ENCODE measurements around the gene LRTM1. TPM values are rescaled to one million over a fixed set of nuclear protein-coding genes. Genes with fewer than 3 reads are reported as not detected.

The LRTM1 gene
- total RNA-seq, 1 donor from 2014 or later: not detected

DNA sequence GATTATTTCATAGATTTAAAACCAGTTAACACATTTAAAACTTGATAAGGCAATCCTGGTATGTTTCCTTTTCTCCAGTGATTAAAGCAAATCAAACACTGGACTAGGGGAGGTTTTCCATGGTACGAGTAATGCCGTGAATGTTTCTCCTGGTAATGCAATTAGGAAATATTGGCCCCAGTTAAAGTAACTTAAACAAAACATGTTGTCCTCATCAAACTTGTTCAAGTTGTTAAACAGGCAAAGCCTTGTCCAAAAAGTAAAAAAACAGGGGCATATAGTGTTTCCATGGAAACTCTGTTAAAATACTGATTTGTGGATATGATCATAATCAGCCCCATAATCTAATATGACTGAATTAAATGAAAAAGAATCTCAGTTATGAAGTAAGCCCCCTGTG, 13.1 kb upstream of the LRTM1 start:
- DNase-seq (ENCODE audit: low spot score): no peak

DNA sequence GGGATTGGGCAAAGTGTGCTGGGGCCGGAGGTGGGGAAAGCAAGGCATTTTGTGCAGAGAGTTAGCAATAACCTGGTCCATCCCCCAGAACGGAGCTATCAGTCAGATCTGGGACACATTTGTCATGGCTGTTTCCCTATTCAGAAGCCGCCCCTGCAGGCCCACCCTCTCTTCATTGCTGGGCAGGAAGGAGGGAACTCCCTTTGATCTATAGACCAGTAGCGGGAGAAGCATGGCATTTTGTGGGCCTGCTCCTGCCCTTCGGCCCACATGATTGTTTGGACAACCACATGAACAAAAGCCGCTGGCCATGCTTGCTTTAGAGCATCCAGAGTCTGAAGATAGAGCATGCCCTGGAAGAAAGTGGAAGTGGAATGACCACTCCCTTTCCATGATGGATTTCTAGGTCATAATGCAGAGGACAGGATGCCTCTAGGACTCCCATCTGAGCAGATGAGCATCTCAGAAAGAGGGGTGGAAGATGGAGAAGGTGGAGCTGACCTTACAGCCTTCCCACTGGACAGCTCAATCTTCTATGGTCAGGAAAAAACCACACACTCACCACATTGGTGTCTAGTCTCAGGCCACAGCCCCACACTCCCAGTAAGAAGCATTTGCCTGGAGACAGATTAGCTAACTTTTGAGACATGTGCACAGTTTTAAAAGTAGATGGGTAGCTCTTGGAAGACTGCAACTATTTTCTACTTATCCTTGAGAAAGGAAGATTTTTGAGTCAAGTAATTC, 11.9 kb upstream of the LRTM1 start:
- no peak for DNase-seq (ENCODE audit: low spot score)

DNA sequence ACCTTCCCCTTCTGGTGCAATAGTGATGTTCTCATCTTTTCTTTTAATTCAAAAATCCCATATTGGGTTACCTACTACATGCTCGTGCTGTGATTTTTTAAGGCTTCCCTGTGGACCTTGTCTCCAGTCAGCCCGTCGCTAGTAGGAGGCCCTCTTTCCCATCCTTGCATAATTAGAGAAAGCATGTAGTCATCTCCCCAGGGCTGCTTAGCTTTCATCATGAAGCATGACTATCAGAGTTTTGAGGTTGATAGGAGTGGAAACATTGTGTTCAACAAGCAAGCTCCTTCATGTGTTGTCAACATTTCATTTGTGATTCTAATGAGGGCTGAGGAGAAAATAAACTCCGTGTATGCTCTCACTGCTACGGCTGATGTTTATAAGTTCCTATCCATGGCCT, 8.7 kb upstream of the LRTM1 start:
- DNase-seq (ENCODE audit: low spot score): no peak

DNA sequence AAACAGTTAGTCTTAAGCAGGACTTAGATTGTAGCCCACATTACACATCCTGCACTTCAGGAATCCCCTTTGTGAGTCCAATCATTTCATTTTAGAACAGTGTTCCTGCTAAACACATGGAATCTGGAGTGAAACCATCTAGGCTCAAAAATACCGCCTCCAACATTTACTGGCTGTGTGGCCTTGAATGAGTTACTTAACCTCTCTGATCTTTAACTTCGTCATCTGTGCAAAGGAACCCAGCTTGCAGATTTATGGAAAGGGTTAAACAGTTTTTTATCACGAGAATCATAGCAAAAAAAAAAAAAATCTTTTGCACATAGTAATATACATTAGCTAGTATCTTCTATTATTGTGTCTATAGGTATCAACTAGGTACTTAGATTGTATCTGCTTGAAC, 8.0 kb upstream of the LRTM1 start:
- DNase-seq (ENCODE audit: low spot score): no peak

DNA sequence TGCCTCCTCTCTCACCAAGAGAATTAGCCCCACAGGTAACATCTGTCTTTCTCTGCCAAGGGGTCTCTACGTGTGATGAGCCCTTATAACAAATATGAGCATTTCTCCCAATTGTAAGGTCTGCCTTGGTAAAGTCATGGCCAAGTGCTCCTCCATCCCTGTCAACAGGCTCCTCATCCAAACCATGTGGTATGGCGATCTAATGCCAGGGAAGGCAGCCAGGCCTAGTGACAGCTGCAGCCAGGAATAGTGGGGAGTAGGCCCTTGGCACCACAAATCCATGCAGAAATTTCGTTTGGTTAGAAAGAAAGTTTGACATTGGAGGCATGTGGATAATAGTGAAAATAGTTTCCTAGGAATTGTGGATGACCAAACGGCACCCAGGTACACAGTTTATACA, 4.7 kb upstream of the LRTM1 start:
- no peak for DNase-seq (ENCODE audit: low spot score)

DNA sequence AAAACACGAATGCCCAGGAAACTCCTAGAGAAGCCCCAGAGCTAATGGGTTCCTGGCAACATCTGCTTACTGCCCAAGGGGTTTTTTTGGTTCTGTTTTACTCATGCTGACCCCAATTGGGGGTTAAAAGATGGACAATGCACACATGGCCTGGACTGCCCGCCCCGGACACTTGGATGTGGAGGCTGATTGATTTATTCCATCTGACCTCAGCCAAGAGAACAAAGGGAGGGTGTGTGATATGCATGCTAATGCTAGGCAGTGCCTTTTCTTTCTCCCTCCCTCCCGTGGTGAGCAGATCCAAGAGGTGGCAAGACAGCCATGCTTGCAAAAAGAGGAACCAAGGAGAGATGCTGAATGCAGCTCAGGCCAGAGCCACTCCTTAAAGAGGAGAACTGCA, 3.3 kb upstream of the LRTM1 start:
- DNase-seq (ENCODE audit: low spot score): no peak

DNA sequence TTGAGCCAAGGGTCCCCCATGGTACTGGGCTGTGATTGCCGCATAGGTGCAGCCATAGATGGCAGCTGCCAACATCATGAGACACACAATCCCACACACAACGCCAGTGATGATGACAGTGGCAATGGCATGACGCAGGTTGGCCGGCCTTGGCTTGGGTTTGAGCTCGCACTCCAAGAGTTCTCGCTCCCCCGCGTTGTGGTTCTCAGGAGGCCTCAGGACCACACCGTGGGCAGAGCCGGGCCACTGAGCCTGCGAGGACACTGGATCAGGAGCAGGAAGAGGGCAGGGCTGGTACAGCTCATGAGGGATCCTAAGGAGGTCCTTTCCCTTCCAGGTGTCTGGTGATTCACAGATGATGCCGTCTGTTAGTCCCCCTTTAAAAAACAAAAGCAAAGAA, 9.3 kb downstream of the LRTM1 start:
- no peak for DNase-seq (ENCODE audit: low spot score)

DNA sequence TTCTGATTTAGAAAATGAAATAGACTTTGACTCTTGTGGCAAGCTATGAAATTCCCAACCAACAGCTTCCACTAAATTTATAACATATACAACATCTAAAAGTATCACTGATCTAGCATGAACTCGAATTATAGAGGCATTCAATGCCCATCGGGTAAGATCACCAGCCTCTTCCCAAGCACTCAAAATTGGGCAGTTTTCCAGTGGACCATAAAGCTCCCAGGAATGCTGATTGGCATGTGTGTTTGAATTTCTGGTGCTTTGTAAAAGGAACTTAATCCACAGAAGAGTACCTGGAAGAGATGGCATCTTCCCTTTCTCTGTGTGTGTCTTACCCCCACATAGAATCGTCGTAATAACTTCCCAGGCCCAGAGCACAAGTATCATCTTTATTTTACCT, 10.0 kb downstream of the LRTM1 start:
- no peak for DNase-seq (ENCODE audit: low spot score)

DNA sequence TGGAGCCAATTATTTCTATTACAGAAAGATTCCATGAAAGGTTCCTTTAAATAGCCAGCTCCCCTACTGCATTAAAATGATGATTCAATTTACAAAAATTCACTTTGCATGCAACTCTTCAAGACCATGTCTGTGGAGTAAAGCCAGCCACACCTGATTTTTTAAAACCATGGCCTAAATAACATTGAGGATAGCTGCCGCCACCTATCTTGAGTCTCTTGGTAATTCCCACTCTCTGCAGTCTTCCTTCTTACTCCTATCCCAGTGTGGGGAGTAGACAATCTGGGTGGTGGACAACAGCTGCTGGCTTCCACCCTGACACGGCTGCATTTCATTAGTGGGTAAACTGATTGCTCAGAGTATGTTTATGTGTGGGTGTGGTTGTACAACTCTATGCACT, 10.7 kb downstream of the LRTM1 start:
- DNase-seq (ENCODE audit: low spot score): no peak

DNA sequence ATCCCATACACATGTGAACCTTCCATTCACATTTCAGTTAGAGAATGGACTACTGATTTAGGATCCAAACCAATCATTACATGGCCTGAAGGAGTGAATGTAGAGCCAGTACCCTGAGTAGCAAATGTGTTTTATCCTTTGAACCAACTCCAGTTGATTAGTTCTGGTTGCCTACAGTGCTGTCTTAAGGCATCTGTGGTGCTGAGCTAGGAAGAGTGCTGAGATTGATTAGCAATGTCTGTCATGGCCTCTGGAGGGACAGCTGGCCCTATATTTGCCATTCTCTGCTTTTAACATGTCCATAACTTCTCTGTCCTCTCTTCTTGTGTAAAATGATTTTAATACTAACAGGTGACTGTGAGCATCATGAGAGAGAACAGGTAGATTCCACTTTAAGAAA, 11.1 kb downstream of the LRTM1 start:
- DNase-seq (ENCODE audit: low spot score): no peak

DNA sequence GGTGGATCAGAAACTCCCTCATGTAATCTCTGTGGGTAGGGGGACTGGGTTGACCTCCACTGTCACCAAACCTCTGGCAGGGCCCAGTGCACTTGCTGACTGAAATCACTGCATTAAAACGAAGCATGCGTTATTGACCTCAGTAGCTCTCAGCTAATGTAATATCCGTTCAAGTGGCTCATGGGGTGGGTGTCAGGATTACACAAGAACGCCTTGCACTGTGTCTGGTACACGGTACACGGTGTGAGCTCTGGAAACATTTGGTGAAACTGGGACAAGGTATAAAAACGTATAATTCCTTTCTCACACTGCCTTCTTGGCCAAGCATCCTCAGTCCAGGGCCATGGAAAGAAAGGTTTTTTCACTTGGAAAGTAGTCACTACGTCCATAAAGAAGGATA, 11.9 kb downstream of the LRTM1 start:
- DNase-seq (ENCODE audit: low spot score): no peak

DNA sequence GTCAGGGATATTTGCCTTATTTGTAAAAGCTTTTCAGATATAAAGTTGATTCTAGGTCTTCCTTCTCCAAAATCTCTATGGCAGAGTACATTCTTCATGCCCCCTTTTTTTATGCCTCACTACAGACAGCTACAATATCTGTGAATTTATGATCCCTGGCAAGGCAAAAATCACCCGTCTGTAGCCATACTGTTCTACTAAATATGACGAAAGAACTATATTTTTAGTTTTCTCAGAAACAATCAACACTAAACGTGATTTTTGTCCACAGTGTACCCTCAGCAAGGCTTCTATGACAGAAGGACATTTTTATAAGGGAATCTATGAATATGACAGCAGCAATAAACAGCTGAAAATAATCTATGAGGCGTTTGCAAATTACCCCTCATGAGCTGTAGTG, 12.7 kb downstream of the LRTM1 start:
- DNase-seq (ENCODE audit: low spot score): no peak

DNA sequence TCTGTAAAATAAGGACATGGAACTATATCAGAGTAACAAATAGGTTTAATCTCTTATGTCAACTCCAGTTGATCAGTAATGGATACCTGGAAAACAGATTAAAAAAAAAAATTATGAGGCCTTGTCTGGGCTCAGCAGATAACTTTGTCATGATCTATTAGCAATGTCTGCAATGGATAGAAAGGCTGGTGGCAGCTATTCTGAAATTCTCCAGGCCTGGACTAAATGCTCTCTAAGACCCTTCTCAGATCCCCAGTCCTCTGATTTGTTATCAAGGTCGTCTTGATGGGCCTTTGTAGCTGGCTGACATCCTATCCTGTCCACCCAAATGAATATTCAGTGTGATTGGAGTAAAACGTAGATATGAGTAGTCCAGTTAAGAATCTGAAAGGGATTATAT, 13.7 kb downstream of the LRTM1 start:
- no peak for DNase-seq (ENCODE audit: low spot score)

DNA sequence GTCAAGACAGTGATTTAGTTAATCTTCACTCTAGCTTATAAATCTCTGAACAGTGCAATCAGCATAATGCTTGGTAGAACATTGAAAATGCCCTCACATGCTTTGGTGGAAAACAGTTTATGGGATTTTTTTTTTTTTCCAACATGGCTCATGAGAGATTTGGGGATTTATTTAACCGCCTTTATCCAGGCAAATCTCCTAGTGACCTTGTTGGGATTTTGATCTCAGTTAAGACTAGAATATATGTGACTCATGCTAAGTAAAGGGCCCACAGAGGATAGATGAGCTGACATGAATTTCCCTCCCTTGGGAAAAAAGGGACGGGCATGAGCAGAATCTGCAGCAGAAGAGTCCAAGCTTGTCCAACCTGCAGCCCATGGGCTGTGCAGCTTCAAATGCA, 18.7 kb downstream of the LRTM1 start:
- no peak for DNase-seq (ENCODE audit: low spot score)

DNA sequence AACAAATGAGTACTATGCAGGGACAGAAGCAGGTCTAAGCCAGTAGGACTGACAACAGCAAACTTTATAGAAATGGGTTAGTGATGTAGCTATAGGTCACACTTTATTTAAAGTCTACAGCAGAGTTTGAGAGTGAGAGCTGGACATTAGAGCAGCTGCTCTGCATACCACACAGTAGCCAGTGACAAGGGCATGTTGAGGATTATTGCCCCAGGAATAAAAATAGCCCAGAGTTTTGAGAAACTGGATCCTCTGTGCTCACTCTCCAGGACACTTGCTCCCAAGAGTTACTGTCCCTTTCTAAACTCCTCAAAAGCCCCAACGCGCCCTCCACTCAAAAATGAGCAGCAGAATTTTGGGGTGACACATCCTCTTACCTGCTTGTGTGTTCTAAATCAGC, 21.1 kb downstream of the LRTM1 start:
- no peak for DNase-seq (ENCODE audit: low spot score)

DNA sequence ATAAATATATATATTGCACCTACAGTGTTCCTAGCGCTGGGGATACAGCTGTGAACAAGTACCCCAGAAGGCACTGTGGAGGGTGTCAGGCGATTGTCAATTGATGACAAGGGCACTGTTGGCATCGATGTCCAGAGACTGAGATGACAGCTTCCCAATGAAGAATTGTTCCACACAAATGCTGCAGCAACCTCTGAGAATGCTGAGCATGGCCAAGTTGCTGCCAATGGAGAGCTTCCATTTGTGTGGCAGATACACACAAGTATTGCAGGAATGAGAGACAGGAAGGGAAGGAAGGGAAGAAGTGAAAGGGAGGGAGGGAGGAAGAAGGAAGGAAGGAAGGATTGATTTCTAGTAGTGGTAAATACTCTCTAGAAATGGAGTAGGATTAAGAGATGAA, 21.9 kb downstream of the LRTM1 start:
- no peak for DNase-seq (ENCODE audit: low spot score)

DNA sequence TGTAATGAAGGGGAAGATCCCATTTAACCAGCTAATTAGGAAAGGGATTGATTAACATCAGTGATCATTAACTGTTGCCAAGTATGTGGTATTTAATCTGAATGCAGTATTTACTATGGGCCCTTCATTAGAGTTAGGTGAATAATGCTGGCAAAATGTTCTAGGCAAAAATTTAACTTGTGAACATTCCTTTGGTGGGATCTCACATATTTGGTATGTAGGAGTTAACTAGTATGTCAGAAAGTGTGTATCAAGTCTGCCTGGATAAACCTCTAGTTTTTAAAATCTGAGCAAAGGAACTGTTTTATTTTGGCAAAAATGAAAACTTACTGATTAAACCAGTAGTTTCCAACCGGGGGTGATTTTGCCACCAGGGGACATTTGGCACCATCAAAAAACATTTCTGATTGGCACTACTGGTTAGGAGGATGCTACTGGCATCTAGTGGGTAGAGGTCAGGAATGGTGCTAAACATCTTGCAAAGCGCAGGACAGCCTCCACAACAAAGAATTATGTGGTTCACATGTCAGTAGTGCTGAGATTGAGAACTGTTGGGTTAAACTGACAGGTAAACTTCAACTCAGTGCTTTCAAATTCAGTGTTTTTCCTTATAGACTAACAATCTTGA, 22.5 kb downstream of the LRTM1 start:
- DNase-seq (ENCODE audit: low spot score): no peak

DNA sequence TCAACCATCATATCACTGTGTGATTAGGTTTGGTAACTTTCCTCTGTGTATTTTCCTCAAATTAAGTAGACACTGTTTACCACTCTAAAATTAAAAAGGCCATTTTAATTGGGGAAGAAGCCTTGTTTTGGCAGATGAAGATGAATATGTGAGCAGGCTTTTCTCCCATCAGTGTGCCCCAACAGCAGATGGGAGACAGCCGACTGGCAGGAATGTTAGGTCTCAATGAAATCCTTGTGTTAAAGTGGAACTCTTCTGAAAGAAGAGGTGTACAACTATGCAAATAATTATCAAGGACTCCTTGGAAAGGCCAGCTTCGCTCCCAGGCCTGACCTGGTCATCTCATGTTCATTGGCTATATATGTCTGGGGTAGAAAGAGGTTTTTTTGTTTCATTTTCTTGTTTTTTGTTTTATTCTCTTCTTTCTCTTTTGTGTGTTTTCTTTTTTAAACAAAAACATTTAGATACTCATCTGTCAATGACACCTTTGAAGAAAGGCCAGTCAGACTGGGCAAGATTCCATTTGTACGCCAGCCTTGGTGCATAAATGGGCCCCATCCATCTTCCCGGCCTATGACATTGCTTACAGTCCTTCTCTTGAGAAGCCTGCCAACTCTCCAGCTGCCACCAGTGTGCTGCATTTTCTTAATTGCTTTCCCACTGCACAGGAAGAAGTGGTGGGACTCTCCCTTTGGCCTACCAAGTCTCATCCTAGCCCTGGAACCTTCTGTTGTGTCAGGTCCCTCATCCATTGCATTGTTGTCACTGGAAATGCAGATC, 25.8 kb downstream of the LRTM1 start:
- DNase-seq (ENCODE audit: low spot score): no peak

DNA sequence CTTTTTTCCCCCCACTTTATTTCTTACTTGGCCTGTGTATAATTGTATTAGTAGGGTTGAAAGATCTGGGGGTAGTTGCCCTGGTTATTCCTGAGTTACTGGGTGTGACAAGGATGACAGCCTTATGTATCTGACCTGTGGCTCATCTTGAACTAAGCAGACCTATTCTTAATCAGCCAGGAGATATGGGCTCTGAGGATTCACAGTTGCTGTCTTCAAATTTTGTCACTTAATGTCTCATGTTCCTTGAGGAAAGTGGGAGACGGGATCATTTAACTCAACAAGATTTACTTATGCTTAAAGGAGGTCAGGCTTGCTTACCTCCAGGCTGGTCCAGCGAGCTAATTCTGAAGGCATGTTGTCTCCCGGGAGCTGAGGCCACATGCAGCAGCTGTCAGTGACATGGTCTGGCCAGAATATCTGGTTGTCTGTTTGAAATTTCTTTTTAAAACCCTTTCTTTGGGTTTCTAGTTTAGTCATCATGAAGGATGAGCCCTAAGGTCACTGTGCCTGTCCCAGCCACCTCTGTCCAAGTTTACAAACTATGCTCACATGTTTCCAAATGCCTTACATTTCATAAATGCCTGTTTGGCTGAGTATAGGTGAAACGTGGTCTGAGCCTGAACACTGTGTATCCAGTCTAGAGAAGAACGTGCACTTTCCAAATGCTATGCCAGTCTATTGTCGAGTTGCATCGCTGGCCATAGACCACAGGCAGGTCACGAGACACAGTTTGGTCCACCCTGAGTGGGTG, 26.8 kb downstream of the LRTM1 start:
- no peak for DNase-seq (ENCODE audit: low spot score)

DNA sequence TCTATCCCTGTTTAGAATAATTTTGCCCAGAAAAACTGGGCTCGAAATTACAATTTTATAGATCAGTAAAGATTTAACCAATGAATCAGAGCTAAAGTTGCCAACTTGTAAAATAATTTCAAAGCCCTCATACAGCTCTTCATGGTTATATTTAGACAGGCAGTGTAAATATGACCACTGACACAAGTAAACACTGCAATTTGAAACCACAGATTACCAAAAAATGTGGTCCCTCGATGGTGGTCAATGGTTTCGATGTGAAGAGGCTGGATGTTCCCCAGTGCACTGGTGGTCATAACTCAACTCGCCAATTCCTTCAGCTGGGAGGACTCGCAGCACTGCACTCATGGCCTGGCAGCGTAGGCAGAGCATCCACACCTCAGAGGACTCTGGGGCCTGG, 28.6 kb downstream of the LRTM1 start:
- no peak for DNase-seq (ENCODE audit: low spot score)

DNA sequence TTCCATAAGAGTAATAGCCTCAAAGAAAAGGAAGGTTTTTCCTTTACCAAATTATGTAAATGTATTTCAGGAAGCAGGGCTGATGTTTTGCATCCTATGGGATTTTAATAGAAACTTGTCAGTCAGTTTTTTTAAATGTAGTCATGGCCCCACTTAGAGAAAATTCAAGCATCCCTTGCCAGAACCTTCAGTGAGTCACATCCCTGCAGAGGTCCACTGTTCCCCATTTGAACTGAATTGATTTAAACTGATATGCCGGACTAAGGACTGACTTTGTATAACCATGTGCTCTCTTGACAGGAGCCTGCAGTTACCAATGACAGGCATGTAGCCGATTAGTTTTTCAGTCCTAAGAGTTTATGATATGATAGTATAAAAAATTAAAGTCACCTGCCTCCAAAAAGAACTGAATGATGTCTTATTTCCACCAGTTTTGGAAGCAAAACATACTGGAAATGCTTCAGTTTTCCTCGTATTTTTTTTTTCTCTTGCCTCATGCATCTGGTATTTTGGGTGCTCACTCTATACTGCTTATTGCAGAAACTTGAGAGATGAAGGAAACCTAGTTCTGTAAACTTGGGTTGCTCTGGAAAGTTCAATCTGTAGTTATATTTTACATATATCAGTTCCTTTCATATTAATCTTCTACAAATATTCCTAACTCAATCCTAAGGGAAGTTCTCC, 30.7 kb downstream of the LRTM1 start:
- DNase-seq (ENCODE audit: low spot score): no peak

All from mesenteric fat pad (tissue), 1 donor.